HL-60 (cell line): ENCODE data around the gene SMOC2.

Source experiments
- DNase-seq, 2 experiments: peaks; one replicate each; pipeline ENCODE4 v3.0.0-alpha.2; 2010 to 2020; ENCODE audit warnings: low read depth in 1 of 2, low spot score in 1 of 2
- H3K27ac ChIP-seq: fragments of 250-450 bp; sonication (Bioruptor Pico); replicated peaks from 2 replicates; pipeline ENCODE4 v1.5.1; 2020; ENCODE audit warnings: mild to moderate bottlenecking, moderate library complexity
- H3K27me3 ChIP-seq: fragments of 250-450 bp; sonication (Bioruptor Pico); 2 replicates; pipeline ENCODE4 v1.5.1; 2021; ENCODE audit warnings: mild to moderate bottlenecking, moderate library complexity; ENCODE audit not compliant: insufficient read depth, poor library complexity, severe bottlenecking
- H3K4me3 ChIP-seq: replicated peaks from 2 replicates; pipeline ENCODE4 v1.5.1; 2011; ENCODE audit warnings: mild to moderate bottlenecking, control low read depth, low read length; ENCODE audit not compliant: insufficient read depth
- CTCF ChIP-seq: IDR thresholded peaks from one replicate; pipeline ENCODE4 v1.5.1; 2011; ENCODE audit warnings: low read length, control low read depth, inconsistent platforms; ENCODE audit not compliant: insufficient read depth
- GABPA ChIP-seq: IDR thresholded peaks from 2 replicates; pipeline ENCODE4 v1.6.1; 2012; ENCODE audit warnings: low read depth
- POLR2AphosphoS5 ChIP-seq: IDR thresholded peaks from 2 replicates; pipeline ENCODE4 v1.6.1; 2012; ENCODE audit warnings: low read depth
- REST ChIP-seq: IDR thresholded peaks from 2 replicates; pipeline ENCODE4 v1.6.1; 2012; ENCODE audit warnings: low read depth; ENCODE audit not compliant: insufficient replicate concordance
- SPI1 ChIP-seq: IDR thresholded peaks from 2 replicates; pipeline ENCODE4 v1.6.1; 2012; ENCODE audit warnings: low read depth, mild to moderate bottlenecking, borderline replicate concordance

Gene SMOC2

DNA sequence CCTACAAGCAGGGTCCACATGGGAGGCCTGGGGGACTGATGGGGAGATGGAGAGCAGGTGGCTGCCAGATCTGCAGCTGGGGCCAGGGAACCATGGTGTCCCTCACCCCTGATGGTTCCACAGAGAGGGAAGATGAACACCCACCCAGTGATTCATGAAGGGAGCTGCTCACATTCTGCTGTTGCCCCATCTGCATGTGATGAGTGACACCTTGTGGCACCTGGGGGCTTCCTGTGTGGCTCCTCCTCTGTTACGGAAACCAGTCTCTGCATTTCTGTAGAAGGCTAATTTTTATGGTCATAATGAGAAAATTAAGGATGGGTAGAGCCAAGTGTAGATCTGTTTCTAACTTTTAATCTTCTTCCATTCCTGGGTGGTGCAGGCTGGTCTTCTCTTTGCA, 217.1 kb downstream of the SMOC2 start:
- DNase-seq, result no peak
- Histone ChIP-seq H3K27ac (no peak overlapping the region), H3K27me3 (no peaks in the 10 kb centered on the region), H3K4me3 (no peak overlapping the region)
- TF ChIP-seq GABPA, result no peak
- TF ChIP-seq CTCF, result no peak
- no peak for TF ChIP-seq POLR2AphosphoS5
- TF ChIP-seq SPI1, result no peak
- no peak for TF ChIP-seq REST

DNA sequence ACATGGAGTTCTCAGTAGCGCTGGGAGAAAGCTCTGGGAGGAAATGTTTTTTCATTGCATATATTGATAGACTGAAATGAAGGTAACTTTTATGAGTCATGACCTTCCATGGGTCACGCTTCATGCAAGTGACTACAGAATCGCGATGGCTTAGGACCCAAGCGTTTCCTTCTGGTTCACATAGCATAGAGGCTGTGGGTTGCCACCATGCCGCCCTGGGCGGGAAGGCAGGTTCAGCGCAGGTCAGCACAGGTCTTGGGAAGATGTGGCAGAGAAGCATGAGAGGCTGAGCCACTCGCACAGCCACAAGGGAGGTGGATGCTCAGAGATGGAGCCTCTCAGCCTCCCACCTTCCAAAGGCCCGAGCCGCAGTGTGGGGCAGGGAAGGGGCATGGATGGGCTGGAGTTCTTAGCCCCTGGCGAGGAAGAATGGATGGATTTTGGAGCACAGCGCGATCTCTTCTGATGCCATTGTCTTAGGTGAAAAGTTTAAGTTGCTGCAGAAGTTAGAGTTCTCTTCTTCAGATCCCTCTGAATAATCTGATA, 219.5 kb downstream of the SMOC2 start:
- TF ChIP-seq GABPA (no peak), POLR2AphosphoS5 (no peak), SPI1 (no peak), REST (no peak), CTCF (no peak)
- Histone ChIP-seq H3K27ac (no peak overlapping the region), H3K4me3 (no peak overlapping the region), H3K27me3 (no peaks in the 10 kb centered on the region)
- DNase-seq, result no peak

DNA sequence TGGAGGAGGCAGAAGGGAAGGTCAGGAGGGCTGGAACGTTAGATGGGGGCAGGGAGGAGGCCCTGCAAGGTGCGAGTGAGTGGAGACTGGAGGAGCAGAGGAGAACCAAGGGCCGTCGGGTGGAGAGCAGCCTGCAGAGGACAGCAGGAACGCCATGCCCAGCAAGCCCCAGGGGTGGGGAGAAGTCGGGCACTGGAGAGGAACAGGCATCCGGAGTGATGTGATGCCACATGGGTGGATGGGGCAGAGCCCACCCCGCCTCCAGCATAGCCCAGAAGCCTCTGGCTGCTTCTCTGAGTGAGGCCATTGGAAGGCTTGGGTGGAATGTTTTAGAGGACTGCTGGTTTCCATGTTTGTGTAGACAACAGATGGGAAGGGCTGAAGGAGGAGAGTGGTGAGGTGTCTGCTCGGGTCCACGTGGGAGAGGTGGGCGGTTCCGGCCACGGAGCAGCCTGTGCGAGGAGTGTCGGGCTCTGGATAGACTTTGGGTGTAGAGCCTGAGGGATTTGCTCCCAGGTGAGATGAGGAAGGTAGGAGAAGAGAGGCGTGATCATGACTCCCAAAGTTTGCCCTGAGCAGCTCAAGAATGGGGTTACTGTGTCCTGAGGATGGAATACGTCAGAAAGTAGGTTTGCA, 221.4 kb downstream of the SMOC2 start:
- no peak overlapping the region for H3K4me3 ChIP-seq
- no peak for DNase-seq
- H3K27ac ChIP-seq, result no peak overlapping the region
- no peak for TF ChIP-seq GABPA
- no peak for TF ChIP-seq REST
- no peak for TF ChIP-seq POLR2AphosphoS5
- TF ChIP-seq CTCF, result no peak
- TF ChIP-seq SPI1, result no peak
- no peaks in the 10 kb centered on the region for H3K27me3 ChIP-seq
